Naive B cell (primary cell): Measurements from ENCODE around the gene GORASP1. TPM values are rescaled to one million over a fixed set of nuclear protein-coding genes. Genes with fewer than 3 reads are reported as not detected.

Experiments used
- ATAC-seq, 2 donors: fragments of 150-1000 bp; cut with Tn5 transposase; 2 replicates each; pipeline ENCODE4 v1.10.0; 2021; ENCODE audit warnings: low read depth in 2 of 2, mild to moderate bottlenecking in 2 of 2, moderate library complexity in 2 of 2
- DNase-seq: peaks from one replicate; pipeline ENCODE4 v3.0.0; 2022
- H3K27ac Mint-ChIP-seq, 6 donors: one replicate each; pipeline ENCODE4 v1.8.0; 2020 to 2022; ENCODE audit warnings: mild to moderate bottlenecking in 6 of 6, mixed read lengths in 6 of 6, moderate library complexity in 5 of 6, inconsistent platforms in 2 of 6
- H3K27me3 Mint-ChIP-seq, 3 donors: one replicate each; pipeline ENCODE4 v1.8.0; 2021 to 2022; ENCODE audit warnings: mixed read lengths in 3 of 3, mild to moderate bottlenecking in 1 of 3
- H3K36me3 Mint-ChIP-seq, 2 donors: one replicate each; pipeline ENCODE4 v1.8.0; 2020 to 2022; ENCODE audit warnings: mixed read lengths in 2 of 2, inconsistent platforms in 1 of 2, mild to moderate bottlenecking in 1 of 2
- H3K4me1 Mint-ChIP-seq, 3 donors: one replicate each; pipeline ENCODE4 v1.8.0; 2020 to 2022; ENCODE audit warnings: mixed read lengths in 3 of 3, inconsistent platforms in 1 of 3, mild to moderate bottlenecking in 1 of 3, moderate library complexity in 1 of 3
- H3K4me3 Mint-ChIP-seq, 8 donors: one replicate each; pipeline ENCODE4 v1.8.0; 2020 to 2022; ENCODE audit warnings: mild to moderate bottlenecking in 8 of 8, mixed read lengths in 8 of 8, moderate library complexity in 8 of 8, inconsistent platforms in 2 of 8
- H3K9me3 Mint-ChIP-seq, 7 donors: one replicate each; pipeline ENCODE4 v1.8.0; 2020 to 2022; ENCODE audit warnings: mixed read lengths in 7 of 7, mild to moderate bottlenecking in 5 of 7, inconsistent platforms in 2 of 7, moderate library complexity in 1 of 7
- polyA plus RNA-seq, 6 donors: library from polyadenylated mRNA; unstranded; fragments of 300-500 nt; fragmentation: Illumina TruSeq; gene quantifications; one replicate each; pipeline ENCODE4 v1.2.3, GENCODE V29; 2021; ENCODE audit warnings: low read depth in 6 of 6

GORASP1 gene
- polyA plus RNA-seq, 6 donors from 2014 or later, result 19.7 to 36.7 (median 27.2) TPM

GRCh38 chr3:39137991-39138803, 30.8 kb upstream of the GORASP1 start:
- no peak for ATAC-seq
- H3K36me3 Mint-ChIP-seq, result peaks cover 0 to 11% of the 10 kb centered on the region in 2 donors
- H3K4me1 Mint-ChIP-seq, result peaks cover 21 to 34% (median 30%) of the 10 kb centered on the region in 3 donors
- no peaks in the 10 kb centered on the region for H3K27me3 Mint-ChIP-seq
- peak overlapping the region in 2 of 8 donors; percentile 58 to 59 for H3K4me3 Mint-ChIP-seq
- no peaks in the 10 kb centered on the region for H3K9me3 Mint-ChIP-seq
- peak overlapping the region in 5 of 6 donors; percentile 75 to 88 (median 79) for H3K27ac Mint-ChIP-seq
- DNase-seq, result no peak

DNA sequence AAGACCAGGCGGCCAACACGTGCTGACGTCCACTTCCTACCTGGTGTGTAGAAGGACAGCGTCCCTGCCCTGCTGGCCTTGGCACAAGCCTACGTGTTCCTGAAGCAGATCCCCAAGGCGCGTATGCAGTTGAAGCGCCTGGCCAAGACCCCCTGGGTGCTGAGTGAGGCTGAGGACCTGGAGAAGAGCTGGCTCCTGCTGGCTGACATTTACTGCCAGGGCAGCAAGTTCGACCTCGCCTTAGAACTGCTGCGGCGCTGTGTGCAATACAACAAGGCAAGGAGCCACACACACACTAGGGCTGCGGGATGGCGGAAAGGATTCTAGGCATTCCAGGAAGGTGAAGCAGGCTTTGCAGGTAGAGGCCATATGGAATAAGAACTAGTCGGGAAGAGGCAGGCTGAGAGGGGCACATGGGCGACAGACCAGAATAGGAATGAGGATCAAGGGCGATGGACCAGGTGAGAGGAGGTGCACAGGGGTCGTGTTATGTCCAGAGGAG, 30.1 kb upstream of the GORASP1 start:
- H3K36me3 Mint-ChIP-seq, result peaks cover 0 to 12% of the 10 kb centered on the region in 2 donors
- H3K4me3 Mint-ChIP-seq, result peak overlapping the region in 3 of 8 donors; percentile 42 to 59 (median 58)
- H3K4me1 Mint-ChIP-seq, result peaks cover 18 to 27% (median 26%) of the 10 kb centered on the region in 3 donors
- no peaks in the 10 kb centered on the region for H3K9me3 Mint-ChIP-seq
- ATAC-seq (no peak), DNase-seq (no peak)
- no peaks in the 10 kb centered on the region for H3K27me3 Mint-ChIP-seq
- peak overlapping the region in 5 of 6 donors; percentile 46 to 88 (median 58) for H3K27ac Mint-ChIP-seq

GRCh38 chr3:39136533-39137434, 29.4 kb upstream of the GORASP1 start:
- no peak for ATAC-seq
- H3K27ac Mint-ChIP-seq, result peak overlapping the region in 2 of 6 donors; percentile 88 to 92
- no peak for DNase-seq
- peaks cover 0 to 19% of the 10 kb centered on the region in 2 donors for H3K36me3 Mint-ChIP-seq
- peaks cover 14 to 20% (median 19%) of the 10 kb centered on the region in 3 donors for H3K4me1 Mint-ChIP-seq
- H3K4me3 Mint-ChIP-seq, result no peak overlapping the region
- H3K27me3 Mint-ChIP-seq, result no peaks in the 10 kb centered on the region
- no peaks in the 10 kb centered on the region for H3K9me3 Mint-ChIP-seq

DNA sequence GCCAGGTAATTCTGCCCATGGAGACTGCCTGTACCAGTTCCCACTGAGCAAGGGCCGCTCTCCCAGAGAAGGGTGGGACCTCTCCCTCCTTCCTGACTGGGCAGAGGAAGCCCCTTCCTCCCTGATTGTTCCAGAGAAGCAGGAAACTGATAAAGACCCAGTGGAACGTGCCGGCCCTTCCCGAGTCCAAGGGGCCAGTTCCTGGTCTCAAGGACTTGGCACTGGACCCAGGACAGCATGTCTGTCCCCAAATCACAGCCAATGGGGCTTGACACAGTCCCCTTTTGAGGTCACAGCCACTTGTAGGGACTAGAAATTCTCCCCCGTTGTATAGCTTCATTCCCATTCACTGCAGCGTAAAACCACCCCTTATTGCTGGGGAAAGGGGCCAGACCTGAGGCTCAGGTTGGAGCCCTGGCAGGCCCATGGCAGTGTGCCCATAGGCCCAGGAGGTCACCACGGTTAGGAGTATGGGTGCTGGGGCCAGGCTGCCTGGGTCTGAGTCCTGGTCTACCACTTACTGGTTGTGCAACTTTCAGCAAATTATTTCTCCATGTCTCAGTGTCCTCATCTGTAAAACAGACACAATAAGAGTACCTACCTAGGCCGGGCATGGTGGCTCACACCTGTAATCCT, 27.9 kb upstream of the GORASP1 start:
- Mint-ChIP-seq H3K36me3 (peaks cover 0 to 25% of the 10 kb centered on the region in 2 donors), H3K4me3 (no peak overlapping the region)
- ATAC-seq, result no peak

GRCh38 chr3:39134305-39134704, 26.9 kb upstream of the GORASP1 start:
- Mint-ChIP-seq H3K36me3 (peaks cover 8 to 25% of the 10 kb centered on the region in 2 donors), H3K4me3 (no peak overlapping the region), H3K27me3 (no peaks in the 10 kb centered on the region), H3K9me3 (no peaks in the 10 kb centered on the region), H3K27ac (peak overlapping the region in 1 of 6 donors; percentile 24), H3K4me1 (peaks cover 3 to 4% (median 4%) of the 10 kb centered on the region in 3 donors)
- no peak for ATAC-seq
- DNase-seq, result no peak

More for the DNA sequence above, 27.9 kb upstream of the GORASP1 start:
- H3K9me3 Mint-ChIP-seq, result no peaks in the 10 kb centered on the region
- DNase-seq, result no peak
- H3K27me3 Mint-ChIP-seq, result no peaks in the 10 kb centered on the region
- peaks cover 4 to 5% (median 4%) of the 10 kb centered on the region in 3 donors for H3K4me1 Mint-ChIP-seq
- H3K27ac Mint-ChIP-seq, result peak overlapping the region in 1 of 6 donors; percentile 24

- Mint-ChIP-seq H3K4me1 (peaks cover 3 to 4% (median 4%) of the 10 kb centered on the region in 3 donors), H3K9me3 (no peaks in the 10 kb centered on the region), H3K36me3 (peaks cover 10 to 25% of the 10 kb centered on the region in 2 donors), H3K27me3 (no peaks in the 10 kb centered on the region), H3K4me3 (no peak overlapping the region), H3K27ac (peak overlapping the region in 1 of 6 donors; percentile 49)
- DNase-seq (no peak), ATAC-seq (no peak)
Observed at GRCh38 chr3:39133822-39134221, 26.4 kb upstream of the GORASP1 start.

DNA sequence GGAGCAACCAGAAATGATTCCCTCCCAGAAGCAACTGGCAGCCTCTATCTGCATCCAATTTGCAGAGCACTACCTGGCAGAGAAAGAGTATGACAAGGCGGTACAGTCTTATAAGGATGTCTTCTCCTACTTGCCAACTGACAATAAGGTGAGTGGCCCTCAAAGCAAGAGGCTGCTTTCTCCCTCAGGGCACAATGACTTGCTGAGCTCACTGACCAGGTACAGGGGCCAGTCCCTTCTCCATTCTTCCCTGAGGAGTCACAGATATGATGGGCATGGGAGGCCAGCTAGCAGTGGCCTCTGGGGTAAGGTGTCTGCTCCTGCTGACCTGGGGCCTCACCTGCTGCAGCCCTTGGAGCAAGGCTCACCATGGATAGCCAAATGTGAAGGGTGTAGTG, 25.7 kb upstream of the GORASP1 start:
- DNase-seq (no peak), ATAC-seq (no peak)
- Mint-ChIP-seq H3K4me3 (no peak overlapping the region), H3K36me3 (peaks cover 10 to 25% of the 10 kb centered on the region in 2 donors), H3K9me3 (no peaks in the 10 kb centered on the region), H3K27me3 (no peaks in the 10 kb centered on the region), H3K27ac (peak overlapping the region in 1 of 6 donors; percentile 60), H3K4me1 (peaks cover 4 to 10% (median 6%) of the 10 kb centered on the region in 3 donors)

DNA sequence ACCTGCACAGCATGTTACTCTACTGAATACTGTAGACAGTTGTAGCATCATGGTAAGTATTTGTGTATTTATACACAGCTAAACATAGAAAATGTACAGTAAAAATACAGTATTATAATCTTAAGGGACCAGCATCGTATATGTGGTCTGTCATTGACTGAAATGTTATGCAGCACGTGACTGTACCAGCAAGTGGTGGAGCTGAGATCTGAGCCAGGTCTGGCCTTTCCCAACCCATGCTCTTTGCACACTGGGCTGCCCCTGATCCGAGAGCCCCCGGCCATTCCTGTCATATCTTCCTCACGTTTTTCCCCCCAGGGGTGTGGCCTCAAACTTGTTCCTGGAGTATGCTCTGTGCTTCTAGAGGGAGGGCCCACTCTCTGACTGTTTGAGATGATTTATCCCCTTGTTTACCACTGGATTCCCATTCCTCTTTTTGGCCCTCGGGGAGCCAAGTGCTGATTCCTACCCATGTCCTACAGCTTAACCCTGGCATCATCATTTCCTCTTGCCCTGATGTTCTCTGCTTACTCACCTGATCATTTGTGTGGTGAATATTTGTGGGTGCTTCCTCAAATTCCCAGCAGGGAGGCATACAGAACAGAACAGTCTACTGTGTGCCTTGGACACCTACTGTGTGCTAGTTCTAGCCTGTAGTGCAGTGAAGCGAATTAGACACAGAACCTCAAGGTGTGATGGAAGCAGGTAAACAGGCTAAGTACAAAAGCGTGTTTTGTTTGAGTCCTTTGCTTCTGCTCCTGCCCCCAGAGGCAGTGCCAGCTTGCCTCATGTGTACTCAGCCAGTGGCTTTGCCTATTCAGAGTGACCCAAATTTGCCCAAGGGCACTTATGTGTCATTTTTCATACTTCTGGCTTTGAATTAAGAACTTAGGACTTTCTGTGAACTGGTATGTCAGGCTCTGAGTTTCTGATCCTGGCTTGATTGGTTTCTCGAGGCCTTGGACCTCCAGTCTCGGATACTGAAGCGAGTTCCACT, 25.0 kb upstream of the GORASP1 start:
- Mint-ChIP-seq H3K36me3 (peaks cover 10 to 21% of the 10 kb centered on the region in 2 donors), H3K27me3 (no peaks in the 10 kb centered on the region), H3K27ac (peak overlapping the region in 2 of 6 donors; percentile 60 to 85), H3K4me3 (no peak overlapping the region), H3K4me1 (peaks cover 11 to 17% (median 13%) of the 10 kb centered on the region in 3 donors), H3K9me3 (no peaks in the 10 kb centered on the region)
- DNase-seq (no peak), ATAC-seq (no peak)

- Mint-ChIP-seq H3K4me1 (peaks cover 26 to 33% (median 29%) of the 10 kb centered on the region in 3 donors), H3K9me3 (no peaks in the 10 kb centered on the region), H3K27me3 (no peaks in the 10 kb centered on the region), H3K36me3 (peaks cover 10 to 21% of the 10 kb centered on the region in 2 donors), H3K4me3 (no peak overlapping the region), H3K27ac (peak overlapping the region in 2 of 6 donors; percentile 14 to 69)
- no peak for DNase-seq
- no peak for ATAC-seq
Observed at GRCh38 chr3:39130693-39131265, 23.4 kb upstream of the GORASP1 start.

DNA sequence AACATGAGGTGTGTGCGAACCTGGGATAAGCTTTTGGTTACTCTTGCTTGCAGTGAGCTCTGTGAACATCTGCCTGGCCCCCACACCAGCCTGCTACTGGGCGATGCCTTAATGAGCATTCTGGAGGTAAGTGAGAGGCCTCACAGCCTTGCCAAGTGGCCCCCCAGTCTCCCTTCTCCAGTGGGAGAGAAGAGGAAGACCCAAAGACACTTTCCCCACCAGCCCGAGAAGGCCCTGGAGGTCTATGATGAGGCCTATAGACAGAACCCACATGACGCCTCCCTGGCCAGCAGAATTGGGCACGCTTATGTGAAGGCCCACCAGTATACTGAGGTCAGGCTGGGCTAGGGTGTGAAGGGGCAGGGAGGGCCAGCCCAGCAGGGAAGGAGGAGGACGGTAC, 22.6 kb upstream of the GORASP1 start:
- Mint-ChIP-seq H3K9me3 (no peaks in the 10 kb centered on the region), H3K36me3 (peaks cover 10 to 21% of the 10 kb centered on the region in 2 donors), H3K27ac (no peak overlapping the region), H3K4me1 (peaks cover 26 to 34% (median 34%) of the 10 kb centered on the region in 3 donors), H3K27me3 (no peaks in the 10 kb centered on the region), H3K4me3 (no peak overlapping the region)
- DNase-seq (no peak), ATAC-seq (no peak)

GRCh38 chr3:39128951-39129350, 21.5 kb upstream of the GORASP1 start:
- Mint-ChIP-seq H3K9me3 (no peaks in the 10 kb centered on the region), H3K4me3 (no peak overlapping the region), H3K27ac (no peak overlapping the region), H3K36me3 (peaks cover 10 to 20% of the 10 kb centered on the region in 2 donors), H3K4me1 (peaks cover 29 to 35% (median 34%) of the 10 kb centered on the region in 3 donors), H3K27me3 (no peaks in the 10 kb centered on the region)
- ATAC-seq (no peak), DNase-seq (no peak)
